ENCODE data around the gene COPB2. TPM values are rescaled to one million over a fixed set of nuclear protein-coding genes. Genes with fewer than 3 reads are reported as not detected.

Gene COPB2
- total and polyA plus RNA-seq, 2 donors (not counting 3 experiments of a cell fraction or from before 2014, with no cell fraction given), result 72.1 to 146 TPM

- peaks cover under 1% of the 10 kb centered on the region for H3K79me2 ChIP-seq (ENCODE audit: control insufficient read depth, insufficient read depth, low read length)
- dilution Hi-C loops (cut with MboI; ENCODE audit: extremely low pct_ligation_motif_present, low sequenced_read_pairs), result no loop called here
- TF ChIP-seq FOS (IDR thresholded peaks at IDR 0.05; ENCODE audit: borderline replicate concordance, insufficient read depth, low read length) (no peak), GATA2 (IDR thresholded peaks at IDR 0.05; ENCODE audit: insufficient read depth, insufficient read length, low read depth, low read length) (no peak), MYC (IDR thresholded peaks at IDR 0.05; ENCODE audit: low read depth, low read length) (no peak), MAX (IDR thresholded peaks at IDR 0.05; ENCODE audit: insufficient read depth, insufficient read length) (no peak), JUN (IDR thresholded peaks at IDR 0.05; ENCODE audit: borderline replicate concordance, insufficient read depth, insufficient read length, low read depth) (no peak)
- FAIRE-seq (no peak), DNase-seq (ENCODE audit: low read depth, low spot score) (no peak)
- H3K4me2 ChIP-seq (ENCODE audit: insufficient read depth, low read length), result no peak overlapping the region
- H3K4me3 ChIP-seq (replicated peaks in 1 of 3; ENCODE audit: insufficient read depth in 1 of 3, low read depth in 1 of 3, low read length in 3 of 3), result no peak overlapping the region
- ChIA-PET CTCF (interaction anchor here (1.8 kb wide), 1 partner anchor 15 kb away, joined by 6 read pairs; no protein-coding TSS in a partner anchor), POLR2A (no interaction called here)
- H3K9me3 ChIP-seq (replicated peaks; ENCODE audit: control insufficient read depth, insufficient read depth, low read length), result no peaks in the 10 kb centered on the region
- no peaks in the 10 kb centered on the region for H3K36me3 ChIP-seq (ENCODE audit: control insufficient read depth in 2 of 2, extremely low read depth in 1 of 2, insufficient read depth in 2 of 2, low read length in 2 of 2)
- no peak overlapping the region for H3K27ac ChIP-seq (ENCODE audit: insufficient read depth, low read depth, low read length)
- no peaks in the 10 kb centered on the region for H3K4me1 ChIP-seq (ENCODE audit: control insufficient read depth, extremely low read depth, insufficient read depth, low read length)
- H3K9ac ChIP-seq (replicated peaks; ENCODE audit: extremely low read depth, insufficient read depth, low read length), result no peak overlapping the region
- H3K27me3 ChIP-seq (ENCODE audit: control insufficient read depth in 2 of 2, insufficient read depth in 2 of 2, low read length in 2 of 2), result peaks cover 4 to 13% of the 10 kb centered on the region in 2 experiments
- H2AFZ ChIP-seq (ENCODE audit: low read depth, low read length), result no peak overlapping the region
- intact Hi-C loops (cut with micrococcal nuclease), result no loop called here
- no TSS peak for BruUV-seq (replicated peaks)
- H3K9me1 ChIP-seq (replicated peaks; ENCODE audit: control insufficient read depth, extremely low read depth, insufficient read depth, low read length), result no peaks in the 10 kb centered on the region
- H4K20me1 ChIP-seq (replicated peaks; ENCODE audit: control insufficient read depth, extremely low read depth, insufficient read depth, low read length), result no peaks in the 10 kb centered on the region
These were observed 50.1 kb downstream of the COPB2 start for GRCh38 chr3:139339219-139339906.

- CTCF ChIA-PET, result interaction anchor here (1.8 kb wide), 1 partner anchor 16 kb away, joined by 6 read pairs; no protein-coding TSS in a partner anchor
- POLR2A ChIA-PET, result no interaction called here
- Histone ChIP-seq H4K20me1 (replicated peaks; ENCODE audit: control insufficient read depth, extremely low read depth, insufficient read depth, low read length) (no peaks in the 10 kb centered on the region), H3K9ac (replicated peaks; ENCODE audit: extremely low read depth, insufficient read depth, low read length) (no peak overlapping the region), H3K27me3 (ENCODE audit: control insufficient read depth in 2 of 2, insufficient read depth in 2 of 2, low read length in 2 of 2) (peaks cover 4 to 13% of the 10 kb centered on the region in 2 experiments), H3K4me1 (ENCODE audit: control insufficient read depth, extremely low read depth, insufficient read depth, low read length) (no peaks in the 10 kb centered on the region), H3K4me3 (replicated peaks in 1 of 3; ENCODE audit: insufficient read depth in 1 of 3, low read depth in 1 of 3, low read length in 3 of 3) (no peak overlapping the region), H3K79me2 (ENCODE audit: control insufficient read depth, insufficient read depth, low read length) (no peaks in the 10 kb centered on the region), H3K9me3 (replicated peaks; ENCODE audit: control insufficient read depth, insufficient read depth, low read length) (no peaks in the 10 kb centered on the region), H3K36me3 (ENCODE audit: control insufficient read depth in 2 of 2, extremely low read depth in 1 of 2, insufficient read depth in 2 of 2, low read length in 2 of 2) (no peaks in the 10 kb centered on the region), H3K9me1 (replicated peaks; ENCODE audit: control insufficient read depth, extremely low read depth, insufficient read depth, low read length) (no peaks in the 10 kb centered on the region), H3K4me2 (ENCODE audit: insufficient read depth, low read length) (no peak overlapping the region), H3K27ac (ENCODE audit: insufficient read depth, low read depth, low read length) (no peak overlapping the region), H2AFZ (ENCODE audit: low read depth, low read length) (no peak overlapping the region)
- no TSS peak for BruUV-seq (replicated peaks)
- no peak for FAIRE-seq
- dilution Hi-C loops (cut with MboI; ENCODE audit: extremely low pct_ligation_motif_present, low sequenced_read_pairs), result no loop called here
- intact Hi-C loops (cut with micrococcal nuclease), result no loop called here
- no peak for DNase-seq (ENCODE audit: low read depth, low spot score)
- no peak for TF ChIP-seq GATA2 (IDR thresholded peaks at IDR 0.05; ENCODE audit: insufficient read depth, insufficient read length, low read depth, low read length)
- no peak for TF ChIP-seq FOS (IDR thresholded peaks at IDR 0.05; ENCODE audit: borderline replicate concordance, insufficient read depth, low read length)
- TF ChIP-seq JUN (IDR thresholded peaks at IDR 0.05; ENCODE audit: borderline replicate concordance, insufficient read depth, insufficient read length, low read depth), result no peak
- no peak for TF ChIP-seq EZH2 (IDR thresholded peaks at IDR 0.05; ENCODE audit: borderline replicate concordance, low read depth, low read length, severe bottlenecking)
- TF ChIP-seq CTCF (IDR thresholded peaks at IDR 0.05; ENCODE audit: extremely low read depth in 1 of 2, insufficient read depth in 1 of 2, low read depth in 1 of 2, low read length in 2 of 2), result no peak
- no peak for TF ChIP-seq POLR2A (IDR thresholded peaks at IDR 0.05; ENCODE audit: low read depth, low read length)
- TF ChIP-seq MAX (IDR thresholded peaks at IDR 0.05; ENCODE audit: insufficient read depth, insufficient read length), result no peak
- no peak for TF ChIP-seq POLR2AphosphoS5 (IDR thresholded peaks at IDR 0.05; ENCODE audit: insufficient read depth, low read depth, low read length)
- no peak for TF ChIP-seq MYC (IDR thresholded peaks at IDR 0.05; ENCODE audit: low read depth, low read length)
These were observed 51.0 kb downstream of the COPB2 start for GRCh38 chr3:139338405-139338804.
